H1 (cell line): Measurements from ENCODE around the gene ZNF641. TPM values are rescaled to one million over a fixed set of nuclear protein-coding genes. Genes with fewer than 3 reads are reported as not detected.

Source experiments
- CTCF ChIA-PET: fragments of 300-600 bp; sonication (Branson Sonifier 250); formaldehyde crosslinking; loops from one replicate; lab custom pipeline; 2021; ENCODE audit not compliant: partially characterized antibody; lab: Charles Lee
- POLR2A ChIA-PET: fragments of 300-600 bp; sonication (Branson Sonifier 250); formaldehyde crosslinking; loops from one replicate; lab custom pipeline; 2021; ENCODE audit warnings: inconsistent platforms; ENCODE audit not compliant: partially characterized antibody; lab: Charles Lee
- DNase-seq, 2 experiments: peaks; one replicate each; pipeline versions ENCODE4 v3.0.0 to v3.0.0-alpha.2; 2010 to 2022; ENCODE audit warnings: low spot score in 2 of 2, low read depth in 1 of 2, mixed read lengths in 1 of 2
- FAIRE-seq: peaks from 2 replicates; lab custom pipeline; 2011; peaks lifted over from hg19 to GRCh38; lab: Jason Lieb, UNC
- H2AFZ ChIP-seq: 2 replicates; pipeline ENCODE4 v1.8.1; 2012; ENCODE audit warnings: low read length, inconsistent platforms
- H2AK5ac ChIP-seq: 2 replicates; pipeline ENCODE4 v1.6.1; 2013; ENCODE audit warnings: low read depth, low read length
- H2BK120ac ChIP-seq: replicated peaks from 2 replicates; pipeline ENCODE3; 2013; ENCODE audit warnings: low read depth, low read length, inconsistent platforms
- H2BK12ac ChIP-seq: 2 replicates; pipeline ENCODE4 v1.6.1; 2013; ENCODE audit warnings: low read depth, low read length
- H2BK15ac ChIP-seq: 2 replicates; pipeline ENCODE4 v1.6.1; 2013; ENCODE audit warnings: low read length
- H2BK20ac ChIP-seq: 2 replicates; pipeline ENCODE4 v1.6.1; 2013; ENCODE audit warnings: low read length
- H2BK5ac ChIP-seq: 2 replicates; pipeline ENCODE4 v1.6.1; 2013; ENCODE audit warnings: low read depth, low read length
- H3K14ac ChIP-seq: 2 replicates; pipeline ENCODE4 v1.6.1; 2013; ENCODE audit warnings: inconsistent platforms; ENCODE audit not compliant: insufficient read length
- H3K18ac ChIP-seq: 2 replicates; pipeline ENCODE4 v1.6.1; 2013; ENCODE audit warnings: low read length; ENCODE audit errors: extremely low read depth
- H3K23ac ChIP-seq: 2 replicates; pipeline ENCODE4 v1.6.1; 2013; ENCODE audit warnings: inconsistent platforms; ENCODE audit not compliant: insufficient read length
- H3K23me2 ChIP-seq: 2 replicates; pipeline ENCODE4 v1.6.1; 2013; ENCODE audit warnings: low read depth, low read length
- H3K27ac ChIP-seq: 2 replicates; pipeline ENCODE4 v1.6.1; 2011; ENCODE audit warnings: low read depth, low read length, inconsistent platforms
- H3K27me3 ChIP-seq, 4 experiments: replicated peaks in 1 of 4; 1 replicate in 1 of 4; 2 replicates in 3 of 4; pipeline versions ENCODE4 v1.6.1 to v1.8.1; 2011 to 2013; ENCODE audit warnings: low read length in 3 of 4, mild to moderate bottlenecking in 3 of 4, inconsistent platforms in 2 of 4, mixed read lengths in 2 of 4, moderate library complexity in 1 of 4; ENCODE audit not compliant: control insufficient read depth in 3 of 4, insufficient read depth in 3 of 4; ENCODE audit errors: extremely low read depth in 1 of 4
- H3K36me3 ChIP-seq, 4 experiments: 2 replicates each; pipeline versions ENCODE4 v1.6.1 to v1.8.1; 2011 to 2013; ENCODE audit warnings: mild to moderate bottlenecking in 4 of 4, low read length in 3 of 4, moderate library complexity in 2 of 4, control low read depth in 1 of 4, inconsistent platforms in 1 of 4; ENCODE audit not compliant: insufficient read depth in 4 of 4, control insufficient read depth in 2 of 4
- H3K4ac ChIP-seq: replicated peaks from 2 replicates; pipeline ENCODE3; 2013; ENCODE audit warnings: low read length, low read depth, mixed read lengths, inconsistent platforms; ENCODE audit not compliant: insufficient read length
- H3K4me1 ChIP-seq, 4 experiments: replicated peaks in 1 of 4; 1 replicate in 1 of 4; 2 replicates in 3 of 4; pipeline versions ENCODE4 v1.6.1 to v1.8.1; 2011 to 2013; ENCODE audit warnings: low read length in 3 of 4, inconsistent platforms in 2 of 4, mixed read lengths in 1 of 4; ENCODE audit not compliant: insufficient read depth in 4 of 4, control insufficient read depth in 3 of 4
- H3K4me2 ChIP-seq, 2 experiments: 2 replicates each; pipeline versions ENCODE4 v1.6.1 to v1.8.1; 2011 to 2013; ENCODE audit warnings: low read depth in 2 of 2, low read length in 2 of 2, control low read depth in 1 of 2, inconsistent platforms in 1 of 2, mild to moderate bottlenecking in 1 of 2; ENCODE audit not compliant: insufficient read depth in 1 of 2
- H3K4me3 ChIP-seq, 4 experiments: fragments of 200-600, 300-600 bp in 1 of 4; sonication (generic), shearing (Covaris generic), sonication (Bioruptor Twin) in 1 of 4; 2 replicates each; pipeline versions ENCODE4 v1.5.1 to v1.8.1; 2011 to 2016; ENCODE audit warnings: low read length in 4 of 4, low read depth in 3 of 4, control low read depth in 2 of 4, inconsistent platforms in 2 of 4, mild to moderate bottlenecking in 2 of 4, mixed read lengths in 1 of 4, moderate library complexity in 1 of 4; ENCODE audit not compliant: insufficient read depth in 2 of 4; ENCODE audit errors: extremely low read depth in 1 of 4
- H3K56ac ChIP-seq: replicated peaks from 2 replicates; pipeline ENCODE3; 2013; ENCODE audit warnings: low read depth, mild to moderate bottlenecking, mixed read lengths, low read length, inconsistent platforms; ENCODE audit not compliant: insufficient read length
- H3K79me1 ChIP-seq: 2 replicates; pipeline ENCODE4 v1.6.1; 2013; ENCODE audit warnings: low read depth, low read length, control low read depth
- H3K79me2 ChIP-seq, 2 experiments: 2 replicates each; pipeline versions ENCODE4 v1.6.1 to v1.8.1; 2012 to 2013; ENCODE audit warnings: low read length in 2 of 2, mild to moderate bottlenecking in 2 of 2, inconsistent platforms in 1 of 2; ENCODE audit not compliant: insufficient read depth in 2 of 2, control insufficient read depth in 1 of 2
- H3K9ac ChIP-seq, 4 experiments: replicated peaks in 1 of 4; 1 replicate in 1 of 4; 2 replicates in 3 of 4; pipeline versions ENCODE4 v1.6.1 to v1.8.1; 2011 to 2013; ENCODE audit warnings: low read depth in 3 of 4, low read length in 3 of 4, control low read depth in 2 of 4, mild to moderate bottlenecking in 2 of 4, moderate library complexity in 2 of 4, inconsistent platforms in 1 of 4; ENCODE audit errors: extremely low read depth in 1 of 4
- H3K9me3 ChIP-seq, 2 experiments: 2 replicates each; pipeline versions ENCODE4 v1.6.1 to v1.8.1; 2012 to 2013; ENCODE audit warnings: mild to moderate bottlenecking in 2 of 2, moderate library complexity in 2 of 2, control low read depth in 1 of 2, inconsistent platforms in 1 of 2, low read depth in 1 of 2, low read length in 1 of 2, mixed read lengths in 1 of 2; ENCODE audit not compliant: insufficient read depth in 2 of 2
- H4K20me1 ChIP-seq, 2 experiments: replicated peaks in 1 of 2; 2 replicates each; pipeline versions ENCODE3 to v1.8.1; 2011 to 2013; ENCODE audit warnings: inconsistent platforms in 2 of 2, low read length in 2 of 2, mild to moderate bottlenecking in 1 of 2; ENCODE audit not compliant: insufficient read depth in 2 of 2, control insufficient read depth in 1 of 2
- H4K5ac ChIP-seq: 2 replicates; pipeline ENCODE4 v1.6.1; 2013; ENCODE audit warnings: low read length, low read depth, mixed read lengths, inconsistent platforms; ENCODE audit not compliant: insufficient read length
- H4K8ac ChIP-seq: 2 replicates; pipeline ENCODE4 v1.8.0; 2013; ENCODE audit warnings: mild to moderate bottlenecking, moderate library complexity, low read length, inconsistent platforms; ENCODE audit not compliant: insufficient read depth; ENCODE audit errors: extremely low read depth
- H4K91ac ChIP-seq: replicated peaks from 2 replicates; pipeline ENCODE3; 2013; ENCODE audit warnings: low read length, mixed read lengths, inconsistent platforms; ENCODE audit not compliant: insufficient read length
- CBX5 ChIP-seq: fragments of 300-800, 300-1000 bp; sonication (generic); IDR thresholded peaks from 2 replicates; pipeline ENCODE4 v1.7.1; 2016; ENCODE audit warnings: antibody characterized with exemption, low read length, low read depth
- CHD1 ChIP-seq: IDR thresholded peaks from 2 replicates; pipeline ENCODE4 v1.6.1; 2012; ENCODE audit warnings: low read depth, low read length, improper control_type of control experiment
- CTBP2 ChIP-seq: IDR thresholded peaks from 2 replicates; pipeline ENCODE4 v1.7.0; 2011; ENCODE audit warnings: borderline replicate concordance, mild to moderate bottlenecking, moderate library complexity, mixed read lengths, low read length; ENCODE audit not compliant: insufficient read depth, insufficient read length
- KDM1A ChIP-seq: fragments of 200-600, 300-600 bp; sonication (generic); IDR thresholded peaks from 2 replicates; pipeline ENCODE4 v1.7.1; 2016; ENCODE audit warnings: mild to moderate bottlenecking, low read length, borderline replicate concordance
- NANOG ChIP-seq: IDR thresholded peaks from 2 replicates; pipeline ENCODE4 v1.6.1; 2011; ENCODE audit warnings: low read length, low read depth, mild to moderate bottlenecking, inconsistent platforms; ENCODE audit not compliant: insufficient read depth, poor library complexity, severe bottlenecking
- POLR2AphosphoS5 ChIP-seq: IDR thresholded peaks from 2 replicates; pipeline ENCODE4 v1.6.1; 2011; ENCODE audit warnings: low read depth, low read length
- RBBP5 ChIP-seq: IDR thresholded peaks from 2 replicates; pipeline ENCODE4 v1.7.1; 2012; ENCODE audit warnings: low read depth, mild to moderate bottlenecking, inconsistent platforms, low read length, moderate library complexity, borderline replicate concordance
- SIN3A ChIP-seq, 2 experiments: IDR thresholded peaks in 1 of 2; conservative IDR thresholded peaks in 1 of 2; 2 replicates each; pipeline ENCODE4 v1.6.1; 2011 to 2012; ENCODE audit warnings: low read length in 2 of 2, improper control_type of control experiment in 1 of 2, low read depth in 1 of 2, mild to moderate bottlenecking in 1 of 2
- SP1 ChIP-seq: IDR thresholded peaks from 2 replicates; pipeline ENCODE4 v1.6.1; 2011; ENCODE audit warnings: low read depth, low read length
- SP4 ChIP-seq: IDR thresholded peaks from 2 replicates; pipeline ENCODE4 v1.6.1; 2012; ENCODE audit warnings: low read length, inconsistent platforms
- SUZ12 ChIP-seq: fragments of 200-600 bp; sonication (generic); IDR thresholded peaks from 2 replicates; pipeline ENCODE4 v1.6.1; 2012; ENCODE audit warnings: mild to moderate bottlenecking, inconsistent platforms, low read length, moderate library complexity, mixed read lengths
- TAF1 ChIP-seq: IDR thresholded peaks from 2 replicates; pipeline ENCODE4 v1.6.1; 2011; ENCODE audit warnings: mild to moderate bottlenecking, low read depth, low read length
- TAF7 ChIP-seq: optimal IDR thresholded peaks from 2 replicates; pipeline ENCODE3; 2011; ENCODE audit warnings: low read depth, mild to moderate bottlenecking, inconsistent platforms, low read length, moderate library complexity, borderline replicate concordance
- WGBS, 2 experiments: shearing (Covaris generic) in 1 of 2; methylation state at CpG; one replicate each; pipeline versions ENCODE4 v1.1.6 to v1.1.7; 2013 to 2015; ENCODE audit warnings: low lambda C conversion rate in 2 of 2, mixed read lengths in 2 of 2, inconsistent platforms in 1 of 2, low coverage in 1 of 2, missing lambda C conversion rate in 1 of 2; ENCODE audit not compliant: insufficient replicate concordance in 2 of 2, insufficient coverage in 1 of 2, insufficient read length in 1 of 2; ENCODE audit errors: extremely low coverage in 1 of 2, missing lambda C conversion rate in 1 of 2; 5-methylcytosine and 5-hydroxymethylcytosine counted together
- polyA plus RNA-seq, 7 experiments: library from polyadenylated mRNA; depleted of rRNA in 3 of 7; stranded (reverse) in 5 of 7; unstranded in 2 of 7; fragments of >200 nt in 5 of 7; fragments of 200-250 nt in 2 of 7; gene quantifications; 1 replicate in 5 of 7; 2 replicates in 1 of 7; 4 replicates in 1 of 7; pipeline versions ENCODE4 v1.2.1 to v1.2.3, GENCODE V29; 2011 to 2013; ENCODE audit warnings: missing spikeins in 2 of 7, mixed read lengths in 2 of 7
- total RNA-seq: library from RNA; stranded (reverse); fragmentation: NEBNext Ultra II Directional; extraction: Animal tissue kit (Norgen Biotek cat#: 25700); gene quantifications from 2 replicates; pipeline ENCODE4 v1.2.1, GENCODE V29; 2021

ZNF641 gene
- total and polyA plus RNA-seq, 2 of the 8 experiments (the other 6 are each of a cell fraction or from before 2014, with no cell fraction given): 2.4 to 6.2 TPM

- Histone ChIP-seq H3K14ac (no peak overlapping the region), H3K56ac (no peak overlapping the region), H3K9ac (no peak overlapping the region), H3K9me3 (peaks cover 0 to 6% of the 10 kb centered on the region in 2 experiments; a peak in 1 of 4 replicates), H3K4ac (no peak overlapping the region), H2BK12ac (no peak overlapping the region), H3K23ac (no peak overlapping the region), H2BK15ac (no peak overlapping the region), H3K27ac (no peak overlapping the region), H3K79me1 (no peaks in the 10 kb centered on the region), H2AK5ac (no peak overlapping the region), H4K5ac (no peak overlapping the region), H3K27me3 (no peaks in the 10 kb centered on the region), H3K23me2 (no peaks in the 10 kb centered on the region), H3K18ac (no peak overlapping the region), H2AFZ (no peak overlapping the region), H3K4me1 (no peaks in the 10 kb centered on the region), H3K36me3 (no peaks in the 10 kb centered on the region), H2BK5ac (no peak overlapping the region), H3K4me2 (no peak overlapping the region), H3K4me3 (no peak overlapping the region), H4K8ac (no peak overlapping the region), H4K20me1 (no peaks in the 10 kb centered on the region), H2BK120ac (no peak overlapping the region), H4K91ac (no peak overlapping the region), H3K79me2 (no peaks in the 10 kb centered on the region), H2BK20ac (no peak overlapping the region)
- ChIA-PET CTCF (no interaction called here), POLR2A (no interaction called here)
- FAIRE-seq (no peak), DNase-seq (no peak)
- WGBS, 2 experiments: 76% methylated on average over 6 of the region's 6 CpGs; no CpG with 5 or more reads in 1 of the 2 experiments
- TF ChIP-seq TAF1: no peak
- TF ChIP-seq KDM1A: no peak
- TF ChIP-seq RBBP5: no peak
- TF ChIP-seq SIN3A (conservative IDR thresholded peaks at IDR 0.05 in 1 of 2, IDR thresholded peaks at IDR 0.05 in 1 of 2; ENCODE audit: low read depth in 1 of 2, low read length in 2 of 2): no peak
- TF ChIP-seq NANOG: no peak
- TF ChIP-seq SP1: no peak
- no peak for TF ChIP-seq TAF7
- TF ChIP-seq POLR2AphosphoS5: no peak
- no peak for TF ChIP-seq CHD1
- TF ChIP-seq SP4: no peak
- TF ChIP-seq SUZ12: no peak
- no peak for TF ChIP-seq CBX5
- no peak for TF ChIP-seq CTBP2
Observed at GRCh38 chr12:48356041-48356768, 5.5 kb upstream of the ZNF641 start.
